ENCODE results near the gene GRIN1. TPM values are rescaled to one million over a fixed set of nuclear protein-coding genes. Genes with fewer than 3 reads are reported as not detected.
A peak's percentile ranks its signal among the peaks of the same experiment; 100 is the strongest.

The GRIN1 gene
- total and polyA plus RNA-seq, 10 of the 15 experiments (the other 5 are each of a cell fraction or from before 2014, with no cell fraction given): 0.05 to 0.10 (median 0.06) TPM; not detected in 6

DNA sequence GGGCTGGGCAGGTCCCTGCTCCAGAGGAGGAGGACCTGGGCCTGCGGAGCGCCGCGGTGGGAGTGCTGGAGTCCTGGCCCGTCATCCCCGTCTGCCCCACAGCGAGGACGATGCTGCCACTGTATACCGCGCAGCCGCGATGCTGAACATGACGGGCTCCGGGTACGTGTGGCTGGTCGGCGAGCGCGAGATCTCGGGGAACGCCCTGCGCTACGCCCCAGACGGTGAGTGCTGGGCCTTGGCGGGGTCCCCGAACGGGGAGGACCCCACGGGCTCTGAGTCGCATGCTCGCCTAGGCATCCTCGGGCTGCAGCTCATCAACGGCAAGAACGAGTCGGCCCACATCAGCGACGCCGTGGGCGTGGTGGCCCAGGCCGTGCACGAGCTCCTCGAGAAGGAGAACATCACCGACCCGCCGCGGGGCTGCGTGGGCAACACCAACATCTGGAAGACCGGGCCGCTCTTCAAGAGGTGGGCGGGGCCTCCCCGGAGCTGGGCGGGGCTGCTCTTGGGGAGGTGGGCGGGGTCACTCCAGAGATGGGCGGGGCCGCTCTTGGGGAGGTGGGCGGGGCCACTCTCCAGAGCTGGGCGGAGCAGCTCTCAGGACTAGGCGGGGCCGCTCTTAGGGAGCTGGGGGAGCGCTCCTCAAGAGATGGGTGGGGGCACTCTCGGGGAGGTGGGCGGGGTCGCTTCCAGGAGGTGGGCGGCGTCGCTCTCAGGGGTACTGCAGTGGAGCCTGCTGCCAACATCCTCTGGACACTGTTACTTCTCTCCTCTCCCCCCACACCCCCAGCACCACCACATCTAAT, 17.8 kb downstream of the GRIN1 start (continued):
- TF ChIP-seq CBX5 (IDR thresholded peaks at IDR 0.05; ENCODE audit: low read depth) (no peak), ZNF274 (IDR thresholded peaks at IDR 0.05; ENCODE audit: insufficient read depth, insufficient read length) (no peak), TCF3 (IDR thresholded peaks at IDR 0.05; ENCODE audit: borderline replicate concordance, insufficient read depth, low read depth, low read length) (0 out of 2 replicates have a peak, but pooled peaks have one; percentile 15), NFIC (IDR thresholded peaks at IDR 0.05; ENCODE audit: low read depth, low read length) (no peak), ZNF24 (IDR thresholded peaks at IDR 0.05) (no peak), CBX3 (IDR thresholded peaks at IDR 0.05; ENCODE audit: borderline replicate concordance, low read depth) (no peak)
- TF ChIP-seq, protein P1, sequence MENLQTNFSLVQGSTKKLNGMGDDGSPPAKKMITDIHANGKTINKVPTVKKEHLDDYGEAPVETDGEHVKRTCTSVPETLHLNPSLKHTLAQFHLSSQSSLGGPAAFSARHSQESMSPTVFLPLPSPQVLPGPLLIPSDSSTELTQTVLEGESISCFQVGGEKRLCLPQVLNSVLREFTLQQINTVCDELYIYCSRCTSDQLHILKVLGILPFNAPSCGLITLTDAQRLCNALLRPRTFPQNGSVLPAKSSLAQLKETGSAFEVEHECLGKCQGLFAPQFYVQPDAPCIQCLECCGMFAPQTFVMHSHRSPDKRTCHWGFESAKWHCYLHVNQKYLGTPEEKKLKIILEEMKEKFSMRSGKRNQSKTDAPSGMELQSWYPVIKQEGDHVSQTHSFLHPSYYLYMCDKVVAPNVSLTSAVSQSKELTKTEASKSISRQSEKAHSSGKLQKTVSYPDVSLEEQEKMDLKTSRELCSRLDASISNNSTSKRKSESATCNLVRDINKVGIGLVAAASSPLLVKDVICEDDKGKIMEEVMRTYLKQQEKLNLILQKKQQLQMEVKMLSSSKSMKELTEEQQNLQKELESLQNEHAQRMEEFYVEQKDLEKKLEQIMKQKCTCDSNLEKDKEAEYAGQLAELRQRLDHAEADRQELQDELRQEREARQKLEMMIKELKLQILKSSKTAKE (IDR thresholded peaks at IDR 0.05; ENCODE audit: low read depth, poor library complexity, severe bottlenecking): no peak
- TF ChIP-seq, protein P2, sequence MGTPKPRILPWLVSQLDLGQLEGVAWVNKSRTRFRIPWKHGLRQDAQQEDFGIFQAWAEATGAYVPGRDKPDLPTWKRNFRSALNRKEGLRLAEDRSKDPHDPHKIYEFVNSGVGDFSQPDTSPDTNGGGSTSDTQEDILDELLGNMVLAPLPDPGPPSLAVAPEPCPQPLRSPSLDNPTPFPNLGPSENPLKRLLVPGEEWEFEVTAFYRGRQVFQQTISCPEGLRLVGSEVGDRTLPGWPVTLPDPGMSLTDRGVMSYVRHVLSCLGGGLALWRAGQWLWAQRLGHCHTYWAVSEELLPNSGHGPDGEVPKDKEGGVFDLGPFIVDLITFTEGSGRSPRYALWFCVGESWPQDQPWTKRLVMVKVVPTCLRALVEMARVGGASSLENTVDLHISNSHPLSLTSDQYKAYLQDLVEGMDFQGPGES (IDR thresholded peaks at IDR 0.05): no peak
